ENCODE results near the gene ARVCF.
A peak's percentile ranks its signal among the peaks of the same experiment; 100 is the strongest.

ARVCF gene

DNA sequence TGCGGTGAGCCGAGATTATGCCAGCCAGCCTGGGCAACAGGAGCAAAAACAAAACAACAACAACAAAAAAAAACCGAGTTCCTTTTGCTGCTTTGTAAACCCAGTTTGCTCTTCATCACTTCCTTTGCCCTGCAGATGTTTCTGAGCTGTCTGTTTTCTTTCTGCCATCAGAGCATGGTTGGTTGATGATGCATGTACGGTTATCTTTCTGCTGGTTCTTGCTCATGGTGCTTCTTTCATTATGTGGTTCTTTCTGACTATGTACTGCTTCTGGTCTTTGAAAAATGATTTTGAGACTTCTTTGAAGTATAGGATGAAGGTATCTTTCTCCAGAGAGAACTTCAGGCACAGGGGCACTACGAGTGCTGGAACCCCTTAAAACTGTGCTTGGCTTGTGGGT, 17.5 kb upstream of the ARVCF start:
- H3K27me3 Mint-ChIP-seq (ENCODE audit: low read depth, poor library complexity) = peaks cover 6% of the 10 kb centered on the region
- peaks cover 5% of the 10 kb centered on the region for H3K36me3 Mint-ChIP-seq (ENCODE audit: low read depth)
- TF ChIP-seq, protein P1, sequence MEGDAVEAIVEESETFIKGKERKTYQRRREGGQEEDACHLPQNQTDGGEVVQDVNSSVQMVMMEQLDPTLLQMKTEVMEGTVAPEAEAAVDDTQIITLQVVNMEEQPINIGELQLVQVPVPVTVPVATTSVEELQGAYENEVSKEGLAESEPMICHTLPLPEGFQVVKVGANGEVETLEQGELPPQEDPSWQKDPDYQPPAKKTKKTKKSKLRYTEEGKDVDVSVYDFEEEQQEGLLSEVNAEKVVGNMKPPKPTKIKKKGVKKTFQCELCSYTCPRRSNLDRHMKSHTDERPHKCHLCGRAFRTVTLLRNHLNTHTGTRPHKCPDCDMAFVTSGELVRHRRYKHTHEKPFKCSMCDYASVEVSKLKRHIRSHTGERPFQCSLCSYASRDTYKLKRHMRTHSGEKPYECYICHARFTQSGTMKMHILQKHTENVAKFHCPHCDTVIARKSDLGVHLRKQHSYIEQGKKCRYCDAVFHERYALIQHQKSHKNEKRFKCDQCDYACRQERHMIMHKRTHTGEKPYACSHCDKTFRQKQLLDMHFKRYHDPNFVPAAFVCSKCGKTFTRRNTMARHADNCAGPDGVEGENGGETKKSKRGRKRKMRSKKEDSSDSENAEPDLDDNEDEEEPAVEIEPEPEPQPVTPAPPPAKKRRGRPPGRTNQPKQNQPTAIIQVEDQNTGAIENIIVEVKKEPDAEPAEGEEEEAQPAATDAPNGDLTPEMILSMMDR (IDR thresholded peaks at IDR 0.05) = no peak
- H3K4me1 Mint-ChIP-seq = peaks cover 42% of the 10 kb centered on the region
- H3K4me3 Mint-ChIP-seq = no peak overlapping the region
- DNase-seq = no peak
- H3K27ac Mint-ChIP-seq = no peak overlapping the region
- peaks cover 4% of the 10 kb centered on the region for H3K9me3 Mint-ChIP-seq

DNA sequence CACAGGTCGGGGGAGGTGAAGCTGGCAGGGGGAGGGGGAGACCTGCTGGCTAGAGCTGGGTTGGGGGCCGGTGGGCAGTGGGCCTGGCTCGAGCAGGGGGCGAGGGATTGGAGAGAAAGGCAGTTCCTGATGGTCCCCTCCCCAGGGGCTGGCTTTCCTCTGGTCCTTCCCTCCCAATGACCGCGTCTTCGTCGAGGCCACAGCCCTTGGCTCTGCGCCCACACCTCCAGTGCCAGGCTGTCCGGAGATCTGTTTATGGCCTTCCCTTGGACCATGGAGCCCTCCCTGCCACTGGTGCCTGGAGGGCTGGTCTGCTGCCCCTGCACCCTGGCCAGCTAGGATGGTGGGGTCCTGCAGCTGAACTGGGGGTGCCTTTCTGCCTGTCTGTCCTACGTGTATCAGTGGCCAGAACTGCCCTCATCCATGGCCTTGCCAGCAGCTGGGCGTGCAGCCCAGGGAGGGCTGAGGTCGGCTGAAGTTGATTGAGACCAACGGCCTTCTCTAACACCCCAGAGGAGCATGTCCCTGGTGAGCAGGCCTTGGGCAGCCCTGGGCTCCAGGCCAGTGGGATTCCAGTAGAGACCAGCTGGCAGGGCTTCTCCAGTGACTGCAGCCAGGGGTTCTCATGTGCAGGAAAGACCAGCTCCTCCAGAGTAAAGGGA, 16.6 kb upstream of the ARVCF start:
- peaks cover 6% of the 10 kb centered on the region for H3K27me3 Mint-ChIP-seq (ENCODE audit: low read depth, poor library complexity)
- TF ChIP-seq, protein P1 (IDR thresholded peaks at IDR 0.05) = no peak
- H3K27ac Mint-ChIP-seq = no peak overlapping the region
- DNase-seq = no peak
- H3K4me1 Mint-ChIP-seq = peaks cover 42% of the 10 kb centered on the region
- no peak overlapping the region for H3K4me3 Mint-ChIP-seq
- H3K36me3 Mint-ChIP-seq (ENCODE audit: low read depth) = peaks cover 5% of the 10 kb centered on the region
- peaks cover 4% of the 10 kb centered on the region for H3K9me3 Mint-ChIP-seq

DNA sequence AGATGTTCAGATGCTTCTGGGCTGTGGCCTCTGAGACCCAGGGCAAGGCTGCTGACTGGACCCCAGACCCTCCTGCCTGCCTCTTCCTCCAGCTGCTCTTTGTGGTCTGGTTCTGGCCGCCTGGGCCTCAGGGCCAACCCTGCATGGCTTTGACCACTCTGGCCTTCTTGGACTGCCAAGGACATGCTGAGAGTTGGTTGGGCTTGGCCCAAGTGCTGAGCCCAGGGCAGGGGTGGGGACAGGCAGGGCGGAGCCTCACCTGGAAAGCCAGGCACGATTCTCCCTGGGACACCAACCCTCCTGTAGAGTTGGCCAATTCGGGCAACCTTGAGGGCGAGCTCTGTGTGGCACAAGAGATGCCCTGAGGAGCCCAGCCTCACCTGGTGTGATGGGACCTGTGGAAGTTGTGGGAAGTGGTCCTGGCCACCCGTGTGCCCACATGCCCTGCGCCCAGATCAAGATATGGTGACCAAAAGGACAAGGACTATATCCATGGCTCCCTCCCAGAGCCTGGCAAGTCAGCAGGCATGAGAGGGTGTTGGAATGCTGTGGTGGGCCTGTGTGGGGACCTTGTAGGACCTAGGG, 15.9 kb upstream of the ARVCF start:
- Mint-ChIP-seq H3K27ac (no peak overlapping the region), H3K9me3 (peaks cover 4% of the 10 kb centered on the region), H3K4me1 (peaks cover 36% of the 10 kb centered on the region), H3K4me3 (no peak overlapping the region), H3K36me3 (ENCODE audit: low read depth) (peaks cover 5% of the 10 kb centered on the region), H3K27me3 (ENCODE audit: low read depth, poor library complexity) (peaks cover 6% of the 10 kb centered on the region)
- TF ChIP-seq, protein P1 (IDR thresholded peaks at IDR 0.05) = no peak
- no peak for DNase-seq

DNA sequence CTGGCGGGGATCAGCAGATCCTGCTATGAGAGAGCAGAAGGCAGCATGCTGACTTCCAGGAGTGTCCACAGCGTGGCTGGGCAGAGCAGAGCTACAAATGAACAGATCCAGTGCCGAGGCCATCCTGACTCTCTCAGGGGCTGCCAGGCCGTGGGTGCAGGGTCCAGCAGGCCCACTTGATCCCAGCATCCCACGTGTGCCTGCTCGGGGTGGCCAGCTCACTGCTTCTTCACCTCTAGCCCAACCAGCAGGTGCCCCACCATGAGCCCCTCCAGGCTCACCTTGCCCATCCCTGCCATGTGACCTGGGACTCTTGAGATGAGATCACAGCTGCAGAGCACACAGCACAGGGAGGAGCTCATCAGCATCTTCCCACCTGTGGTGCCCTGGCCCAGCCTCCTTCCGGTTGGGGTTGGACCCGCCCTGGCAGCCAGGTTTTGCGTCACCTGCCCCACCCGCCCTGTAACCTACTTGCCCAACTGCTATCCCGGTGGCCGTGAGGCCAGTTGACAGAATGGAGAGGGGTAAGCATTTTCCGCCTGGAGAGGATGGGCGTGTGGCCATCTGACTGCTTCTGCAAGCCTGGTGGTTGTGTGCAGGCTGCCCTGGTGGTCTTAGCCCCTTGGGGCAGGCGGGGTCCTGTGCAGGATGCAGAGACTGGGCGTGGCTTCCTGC, 15.2 kb upstream of the ARVCF start:
- TF ChIP-seq, protein P1 (IDR thresholded peaks at IDR 0.05) = no peak
- DNase-seq = no peak
- Mint-ChIP-seq H3K36me3 (ENCODE audit: low read depth) (peaks cover 5% of the 10 kb centered on the region), H3K4me1 (peaks cover 29% of the 10 kb centered on the region), H3K9me3 (peaks cover 4% of the 10 kb centered on the region), H3K27ac (no peak overlapping the region), H3K27me3 (ENCODE audit: low read depth, poor library complexity) (peaks cover 8% of the 10 kb centered on the region), H3K4me3 (no peak overlapping the region)

DNA sequence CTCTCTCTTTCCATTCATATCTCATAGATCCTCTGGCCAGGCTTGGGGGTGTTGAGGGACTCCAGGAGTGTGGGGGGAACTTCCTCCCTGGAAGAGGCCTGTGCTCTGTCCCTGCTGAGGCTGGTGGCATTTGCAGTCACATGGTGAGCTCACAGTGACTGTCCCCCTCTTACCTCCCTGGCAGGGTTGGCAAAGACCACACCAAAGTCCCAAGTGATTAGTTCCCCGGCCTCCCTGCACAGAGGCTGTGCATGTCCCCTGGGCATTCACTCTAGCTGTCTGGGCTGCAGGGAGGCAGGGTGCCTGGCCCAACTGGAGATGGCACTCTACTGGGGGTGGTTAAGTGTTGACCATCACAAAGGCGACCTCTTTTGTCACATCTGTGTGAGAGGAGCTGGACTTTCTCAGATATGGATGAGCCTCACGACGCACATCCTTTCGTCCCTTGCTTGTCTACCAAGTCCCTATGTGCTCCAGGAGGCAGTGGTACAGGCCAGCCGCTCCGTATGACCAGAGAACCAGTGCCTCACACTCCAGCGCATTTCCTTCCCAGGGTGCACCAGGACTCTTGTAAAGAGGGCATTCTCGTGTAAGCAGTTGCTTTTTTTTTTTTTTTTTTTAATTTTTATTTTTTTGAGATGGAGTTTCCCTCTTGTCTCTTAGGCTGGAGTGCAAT, 13.1 kb upstream of the ARVCF start:
- peaks cover 4% of the 10 kb centered on the region for H3K9me3 Mint-ChIP-seq
- peaks cover 10% of the 10 kb centered on the region for H3K4me1 Mint-ChIP-seq
- DNase-seq = no peak
- TF ChIP-seq, protein P1 (IDR thresholded peaks at IDR 0.05) = no peak
- peak overlapping the region; percentile 51 for H3K27ac Mint-ChIP-seq
- H3K36me3 Mint-ChIP-seq (ENCODE audit: low read depth) = peaks cover 5% of the 10 kb centered on the region
- H3K27me3 Mint-ChIP-seq (ENCODE audit: low read depth, poor library complexity) = peaks cover 11% of the 10 kb centered on the region
- H3K4me3 Mint-ChIP-seq = no peak overlapping the region
